ENCODE measurements around the gene SETD4. TPM values are rescaled to one million over a fixed set of nuclear protein-coding genes. Genes with fewer than 3 reads are reported as not detected.

SETD4 gene
- total RNA-seq, 1 experiment from 2014 or later, result 24.3 TPM

- Mint-ChIP-seq H3K4me3 (ENCODE audit: unreplicated experiment) (no peak overlapping the region), H3K4me1 (ENCODE audit: low read depth, unreplicated experiment) (no peaks in the 10 kb centered on the region), H3K27me3 (ENCODE audit: insufficient read depth, unreplicated experiment) (peaks cover 2% of the 10 kb centered on the region), H3K27ac (ENCODE audit: unreplicated experiment) (no peak overlapping the region), H3K9me3 (ENCODE audit: unreplicated experiment) (peaks cover 10% of the 10 kb centered on the region), H3K36me3 (ENCODE audit: insufficient read depth, unreplicated experiment) (no peaks in the 10 kb centered on the region)
- POLR2A ChIA-PET, result no interaction called here
- no TSS peak for BruUV-seq (replicated peaks)
- no peaks in the 10 kb centered on the region for H3K36me3 ChIP-seq (ENCODE audit: control insufficient read depth, insufficient read depth, low read length)
- intact Hi-C loops (cut with micrococcal nuclease; ENCODE audit: unreplicated experiment), result no loop called here
- no peak overlapping the region for H3K4me3 ChIP-seq (ENCODE audit: low read depth, low read length)
- H3K9me3 ChIP-seq, result no peaks in the 10 kb centered on the region
- H3K4me1 ChIP-seq, result no peaks in the 10 kb centered on the region
- H3K27me3 ChIP-seq (replicated peaks; ENCODE audit: control insufficient read depth, insufficient read depth, low read length), result no peaks in the 10 kb centered on the region
- no peak for TF ChIP-seq CTCF (IDR thresholded peaks at IDR 0.05; ENCODE audit: insufficient read depth in 1 of 2, low read depth in 1 of 2, low read length in 1 of 2, severe bottlenecking in 1 of 2, unreplicated experiment in 1 of 2)
- no peak for DNase-seq
- CTCF ChIA-PET, result no interaction called here
These were observed 54.4 kb downstream of the SETD4 start for GRCh38 chr21:36005879-36006400.

- DNase-seq, result no peak
- no peak for TF ChIP-seq CTCF (IDR thresholded peaks at IDR 0.05; ENCODE audit: insufficient read depth in 1 of 2, low read depth in 1 of 2, low read length in 1 of 2, severe bottlenecking in 1 of 2, unreplicated experiment in 1 of 2)
- Mint-ChIP-seq H3K27ac (ENCODE audit: unreplicated experiment) (no peak overlapping the region), H3K36me3 (ENCODE audit: insufficient read depth, unreplicated experiment) (no peaks in the 10 kb centered on the region), H3K27me3 (ENCODE audit: insufficient read depth, unreplicated experiment) (no peaks in the 10 kb centered on the region), H3K9me3 (ENCODE audit: unreplicated experiment) (peaks cover 10% of the 10 kb centered on the region), H3K4me1 (ENCODE audit: low read depth, unreplicated experiment) (no peaks in the 10 kb centered on the region), H3K4me3 (ENCODE audit: unreplicated experiment) (no peak overlapping the region)
- intact Hi-C loops (cut with micrococcal nuclease; ENCODE audit: unreplicated experiment), result no loop called here
- Histone ChIP-seq H3K4me1 (no peaks in the 10 kb centered on the region), H3K36me3 (ENCODE audit: control insufficient read depth, insufficient read depth, low read length) (no peaks in the 10 kb centered on the region), H3K4me3 (ENCODE audit: low read depth, low read length) (no peak overlapping the region), H3K27me3 (replicated peaks; ENCODE audit: control insufficient read depth, insufficient read depth, low read length) (no peaks in the 10 kb centered on the region), H3K9me3 (no peaks in the 10 kb centered on the region)
- BruUV-seq (replicated peaks), result no TSS peak
- ChIA-PET POLR2A (no interaction called here), CTCF (no interaction called here)
These were observed 55.3 kb downstream of the SETD4 start for GRCh38 chr21:36005018-36005417.

- no TSS peak for BruUV-seq (replicated peaks)
- CTCF ChIA-PET, result no interaction called here
These were observed 55.9 kb downstream of the SETD4 start for GRCh38 chr21:36004441-36004840.

More at GRCh38 chr21:36004441-36004840, 55.9 kb downstream of the SETD4 start:
- DNase-seq, result no peak
- POLR2A ChIA-PET, result no interaction called here
- no peaks in the 10 kb centered on the region for H3K27me3 Mint-ChIP-seq (ENCODE audit: insufficient read depth, unreplicated experiment)
- Histone ChIP-seq H3K4me1 (no peaks in the 10 kb centered on the region), H3K27me3 (replicated peaks; ENCODE audit: control insufficient read depth, insufficient read depth, low read length) (no peaks in the 10 kb centered on the region), H3K4me3 (ENCODE audit: low read depth, low read length) (no peak overlapping the region), H3K36me3 (ENCODE audit: control insufficient read depth, insufficient read depth, low read length) (no peaks in the 10 kb centered on the region), H3K9me3 (no peaks in the 10 kb centered on the region)
- H3K36me3 Mint-ChIP-seq (ENCODE audit: insufficient read depth, unreplicated experiment), result no peaks in the 10 kb centered on the region
- no peak overlapping the region for H3K27ac Mint-ChIP-seq (ENCODE audit: unreplicated experiment)
- intact Hi-C loops (cut with micrococcal nuclease; ENCODE audit: unreplicated experiment), result no loop called here
- TF ChIP-seq CTCF (IDR thresholded peaks at IDR 0.05; ENCODE audit: insufficient read depth in 1 of 2, low read depth in 1 of 2, low read length in 1 of 2, severe bottlenecking in 1 of 2, unreplicated experiment in 1 of 2), result no peak
- no peak overlapping the region for H3K4me3 Mint-ChIP-seq (ENCODE audit: unreplicated experiment)
- H3K9me3 Mint-ChIP-seq (ENCODE audit: unreplicated experiment), result peaks cover 10% of the 10 kb centered on the region
- H3K4me1 Mint-ChIP-seq (ENCODE audit: low read depth, unreplicated experiment), result no peaks in the 10 kb centered on the region

All from Caco-2 (cell line).